Measurements from ENCODE around the gene MTUS2. TPM values are rescaled to one million over a fixed set of nuclear protein-coding genes. Genes with fewer than 3 reads are reported as not detected.

Gene MTUS2
- total RNA-seq, 1 donor: 0.36 TPM

- no peak overlapping the region for H3K4me3 ChIP-seq (ENCODE audit: low read depth, low read length)
- TF ChIP-seq CTCF (IDR thresholded peaks at IDR 0.05; ENCODE audit: insufficient read depth, low read length): no peak
Measured at GRCh38 chr13:29471551-29471950, 651.4 kb downstream of the MTUS2 start.

GRCh38 chr13:29472332-29472961, 652.3 kb downstream of the MTUS2 start:
- peak; percentile 97 for TF ChIP-seq CTCF (IDR thresholded peaks at IDR 0.05; ENCODE audit: insufficient read depth, low read length)

More at GRCh38 chr13:29471551-29471950, 651.4 kb downstream of the MTUS2 start:
- no peak for DNase-seq (ENCODE audit: low read depth)

GRCh38 chr13:29473166-29473565, 653.0 kb downstream of the MTUS2 start:
- H3K4me3 ChIP-seq (ENCODE audit: low read depth, low read length): no peak overlapping the region
- no peak for TF ChIP-seq CTCF (IDR thresholded peaks at IDR 0.05; ENCODE audit: insufficient read depth, low read length)
- no peak for DNase-seq (ENCODE audit: low read depth)

More at GRCh38 chr13:29472332-29472961, 652.3 kb downstream of the MTUS2 start:
- peak; percentile 70 for DNase-seq (ENCODE audit: low read depth)
- H3K4me3 ChIP-seq (ENCODE audit: low read depth, low read length): no peak overlapping the region

- no peak for TF ChIP-seq CTCF (IDR thresholded peaks at IDR 0.05; ENCODE audit: insufficient read depth, low read length)
- H3K4me3 ChIP-seq (ENCODE audit: low read depth, low read length): no peak overlapping the region
- peak; percentile 65 for DNase-seq (ENCODE audit: low read depth)
Measured at GRCh38 chr13:29474991-29475390, 654.9 kb downstream of the MTUS2 start.

GRCh38 chr13:29476046-29476445, 655.9 kb downstream of the MTUS2 start:
- TF ChIP-seq CTCF (IDR thresholded peaks at IDR 0.05; ENCODE audit: insufficient read depth, low read length): no peak
- H3K4me3 ChIP-seq (ENCODE audit: low read depth, low read length): no peak overlapping the region
- no peak for DNase-seq (ENCODE audit: low read depth)

GRCh38 chr13:29479716-29480492, 659.8 kb downstream of the MTUS2 start:
- H3K4me3 ChIP-seq (ENCODE audit: low read depth, low read length): no peak overlapping the region
- DNase-seq (ENCODE audit: low read depth): no peak
- no peak for TF ChIP-seq CTCF (IDR thresholded peaks at IDR 0.05; ENCODE audit: insufficient read depth, low read length)

Measured in fibroblast of the aortic adventitia (primary cell).